G401 (cell line): ENCODE results near the gene CITED4. TPM values are rescaled to one million over a fixed set of nuclear protein-coding genes. Genes with fewer than 3 reads are reported as not detected.

Experiments
- DNase-seq: peaks from one replicate; pipeline ENCODE4 v3.0.0-alpha.2; 2015; ENCODE audit warnings: low spot score
- in situ Hi-C: cut with HindIII; loops from 2 replicates; pipeline ENCODE4 v1.10.0; 2016; ENCODE audit warnings: low sequenced_read_pairs, mixed read lengths
- total RNA-seq: library from RNA; depleted of rRNA; stranded (reverse); fragments of >200 nt; shearing (Covaris generic); gene quantifications from 2 replicates; pipeline ENCODE4 v1.2.3, GENCODE V29; 2014

Gene CITED4
- total RNA-seq, 1 experiment from 2014 or later, result 2.3 TPM

DNA sequence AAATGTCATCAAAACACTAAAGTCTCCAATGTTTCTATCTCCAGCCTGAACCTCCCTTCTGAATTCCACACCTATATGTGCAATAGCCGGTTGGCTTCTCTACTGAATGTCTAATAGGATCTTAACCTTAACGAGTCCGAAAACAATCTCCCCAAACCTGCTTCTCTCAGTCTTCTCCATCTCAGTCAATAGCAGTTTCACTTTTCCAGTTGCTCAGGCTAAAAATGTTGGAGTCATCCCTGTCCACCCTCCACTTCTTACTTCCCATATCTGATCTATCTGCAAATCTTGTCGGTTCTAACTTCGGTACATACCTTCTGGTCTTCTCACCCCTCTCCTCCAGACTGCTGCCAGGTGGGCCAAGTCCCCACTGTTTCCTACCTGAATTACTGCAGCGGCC is 25.5 kb upstream of the CITED4 start:
- in situ Hi-C loops, result no loop called here
- DNase-seq, result no peak

DNA sequence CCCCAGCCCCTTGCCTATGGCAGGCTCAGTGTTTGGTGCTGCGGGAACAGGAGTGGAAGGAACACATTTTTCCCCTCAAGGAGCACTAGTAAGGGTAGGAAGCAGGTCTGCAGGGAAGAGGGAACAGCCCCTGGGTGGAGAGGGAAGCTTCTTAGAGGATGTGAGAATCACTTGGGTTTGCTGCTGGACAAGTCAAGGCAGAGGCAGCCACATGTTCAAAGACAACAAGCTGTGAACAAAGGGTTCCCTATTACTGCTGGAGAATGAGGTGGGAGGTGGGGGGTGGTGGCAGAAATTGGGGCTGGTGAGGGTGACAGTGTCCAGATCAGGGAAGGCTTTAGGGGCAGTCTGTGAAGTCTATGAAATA is 24.8 kb upstream of the CITED4 start:
- in situ Hi-C loops, result no loop called here
- no peak for DNase-seq

DNA sequence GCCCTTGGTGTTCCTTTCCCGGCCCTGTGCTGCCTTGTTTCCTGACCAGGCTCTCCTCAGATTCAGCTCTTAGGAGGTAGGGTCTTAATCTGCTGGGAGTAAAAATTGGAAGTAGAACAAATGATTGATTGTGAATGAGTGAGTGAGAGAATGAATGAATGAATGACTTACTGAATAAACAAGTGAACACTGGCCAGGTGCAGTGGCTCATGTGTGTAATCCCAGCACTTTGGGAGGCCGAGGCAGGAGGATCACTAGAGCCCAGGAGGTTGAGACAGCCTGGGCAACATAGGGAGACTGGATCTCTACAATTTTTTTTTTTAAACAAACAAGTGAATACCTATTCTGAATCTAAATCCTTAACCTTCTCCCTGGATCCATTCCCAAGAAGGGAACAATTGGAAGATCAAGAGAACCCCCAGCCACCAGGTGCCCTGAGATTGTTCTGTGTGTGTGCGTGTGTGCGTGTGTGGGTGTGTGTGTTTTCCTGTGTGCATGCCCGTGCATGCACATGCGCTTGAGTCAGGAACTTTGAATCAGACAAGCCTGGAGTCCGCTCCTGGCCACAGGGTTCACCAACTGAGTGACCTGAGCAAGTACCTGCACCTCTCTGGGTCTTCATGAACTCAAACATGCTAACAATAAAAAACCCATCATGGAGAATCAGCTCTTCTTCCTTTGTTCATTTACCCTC is 24.3 kb upstream of the CITED4 start:
- in situ Hi-C loops, result no loop called here
- no peak for DNase-seq

DNA sequence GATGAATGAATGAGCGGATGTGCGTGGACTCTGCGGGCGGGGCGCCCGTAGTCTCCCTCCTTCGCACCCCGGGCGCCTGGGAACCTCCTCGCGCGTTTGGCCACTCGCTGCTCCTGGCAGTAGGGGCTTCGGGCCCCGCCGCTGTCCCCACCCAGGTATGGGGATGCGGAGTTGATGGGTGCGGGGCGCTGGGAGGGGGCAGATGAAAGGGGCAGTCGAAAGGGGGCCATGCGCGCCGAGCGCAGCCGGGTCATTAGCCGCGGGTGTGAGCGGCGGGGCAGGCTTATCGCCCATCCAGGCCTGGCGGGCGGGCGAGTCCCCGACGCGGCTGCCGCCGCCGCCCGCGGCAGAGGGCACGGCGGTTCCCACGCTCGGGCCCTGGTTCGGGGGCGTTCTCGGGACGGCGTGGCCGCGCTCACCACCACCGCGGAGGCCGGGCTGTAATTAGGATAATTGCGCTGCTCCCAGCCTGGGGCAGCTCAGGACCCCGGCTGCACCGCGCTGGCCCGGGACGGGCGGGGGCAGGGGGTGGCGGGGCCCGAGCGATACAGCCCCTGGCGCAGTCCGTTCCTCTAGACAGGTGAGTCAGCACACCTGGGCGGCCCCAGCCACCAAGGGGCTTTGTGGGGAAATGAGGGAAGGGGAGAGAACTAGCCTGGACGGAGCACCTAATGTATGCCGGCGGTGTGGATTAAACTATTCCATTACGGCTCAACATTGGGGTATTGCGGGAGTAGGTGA is 22.1 kb upstream of the CITED4 start:
- no peak for DNase-seq
- in situ Hi-C loops, result no loop called here

DNA sequence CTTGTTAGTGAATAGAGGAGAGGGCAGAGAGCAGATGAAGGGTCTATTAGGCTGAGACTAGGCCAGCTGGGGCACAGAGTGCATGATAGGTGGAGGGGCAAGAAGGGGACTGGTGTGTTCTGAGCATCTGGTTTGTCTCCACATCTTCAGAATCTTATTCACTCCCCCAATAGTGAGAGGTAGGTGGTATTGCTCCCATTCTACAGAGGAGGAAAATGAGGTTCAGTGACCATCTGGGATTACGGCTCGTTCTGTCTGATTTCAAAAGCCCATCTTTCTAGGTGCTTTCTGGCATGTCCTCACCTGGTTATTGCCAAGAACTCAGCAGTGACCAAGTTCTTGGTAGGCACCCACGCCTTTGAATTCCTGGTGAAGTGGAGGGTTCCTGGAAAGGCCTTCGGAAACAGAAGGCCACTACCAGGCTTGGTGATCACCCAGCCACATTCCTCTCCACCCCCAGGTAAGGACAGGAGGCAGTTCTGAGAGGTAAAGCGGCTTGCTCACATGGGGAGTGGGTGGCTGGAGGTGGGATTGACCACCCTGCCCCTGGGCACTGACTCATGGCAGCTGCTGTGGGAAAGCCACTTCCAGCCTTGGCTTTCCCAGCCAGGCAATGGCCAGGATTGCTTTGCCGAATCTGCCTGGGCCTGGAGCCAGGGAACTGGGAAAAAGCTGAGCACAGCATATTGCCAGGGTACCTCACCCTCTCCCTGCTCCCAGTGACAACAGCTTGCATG is 18.8 kb upstream of the CITED4 start:
- DNase-seq, result no peak
- in situ Hi-C loops, result no loop called here

DNA sequence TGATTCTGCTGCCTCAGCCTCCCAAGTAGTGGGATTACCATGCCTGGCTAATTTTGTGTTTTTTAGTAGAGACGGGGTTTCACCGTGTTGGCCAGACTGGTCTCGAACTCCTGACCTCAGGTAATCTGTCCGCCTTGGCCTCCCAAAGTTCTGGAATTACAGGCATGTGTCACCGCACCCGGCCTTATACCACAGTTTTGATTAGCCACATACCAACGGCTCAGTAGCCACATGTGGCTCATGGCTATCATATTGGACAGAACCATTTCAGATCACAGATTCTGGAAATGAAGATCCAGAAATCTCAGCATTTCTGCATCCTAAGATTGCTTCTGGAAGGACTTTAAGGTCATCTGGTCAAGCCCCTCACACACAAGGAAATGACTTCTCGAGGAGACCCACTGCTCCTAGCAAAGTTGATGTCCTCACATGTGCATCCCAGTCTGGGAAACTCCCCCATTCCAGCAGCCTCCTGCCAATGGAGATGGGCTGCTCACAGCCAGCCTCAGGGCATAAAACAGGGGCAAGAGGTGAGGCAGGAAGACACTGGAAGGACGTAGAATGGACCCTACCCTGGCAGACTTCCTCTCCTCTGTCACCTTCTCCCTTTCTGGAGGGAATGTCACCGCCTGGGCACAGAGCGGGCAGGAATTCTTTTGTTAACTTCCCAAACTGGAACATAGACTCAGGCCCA is 17.5 kb upstream of the CITED4 start:
- DNase-seq, result no peak
- in situ Hi-C loops, result no loop called here

DNA sequence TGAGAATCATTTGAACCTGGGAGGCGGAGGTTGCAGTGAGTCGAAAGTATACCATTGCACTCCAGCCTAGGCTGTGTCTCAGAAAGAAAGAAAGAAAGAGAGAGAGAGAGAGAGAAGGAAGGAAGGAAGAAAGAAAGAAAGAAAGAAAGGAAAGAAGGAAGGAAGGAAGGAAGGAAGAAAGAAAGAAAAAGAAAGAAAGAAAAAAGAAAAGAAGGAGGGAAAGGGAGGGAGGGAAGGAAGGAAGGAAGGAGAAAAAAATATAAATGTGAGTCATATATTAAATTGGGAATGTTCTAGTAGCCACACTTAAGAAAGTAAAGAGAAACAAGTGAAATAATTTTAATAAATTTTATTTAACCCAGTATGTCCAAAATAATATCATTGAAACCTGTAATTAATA is 16.7 kb upstream of the CITED4 start:
- DNase-seq, result no peak
- in situ Hi-C loops, result no loop called here

DNA sequence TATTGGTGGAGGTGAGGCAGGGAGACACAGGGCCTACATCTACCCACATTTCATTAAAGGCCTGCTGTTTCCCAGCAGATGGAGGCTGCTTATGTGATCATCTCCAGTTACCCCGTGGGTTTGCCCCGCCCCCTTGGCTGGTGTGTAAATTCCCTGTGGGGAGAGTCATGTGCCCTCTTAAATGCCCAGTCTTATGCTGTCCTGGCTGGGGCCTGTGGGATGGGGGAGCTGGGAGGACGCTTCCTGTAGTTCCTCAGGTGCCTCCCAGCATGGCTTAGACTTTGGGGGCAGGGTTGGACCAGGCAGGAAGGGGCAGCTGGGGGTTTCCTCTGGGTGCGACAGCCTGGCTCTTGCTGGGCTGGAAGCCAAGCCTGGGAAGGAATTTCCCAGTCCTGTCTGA is 15.5 kb upstream of the CITED4 start:
- DNase-seq, result no peak

DNA sequence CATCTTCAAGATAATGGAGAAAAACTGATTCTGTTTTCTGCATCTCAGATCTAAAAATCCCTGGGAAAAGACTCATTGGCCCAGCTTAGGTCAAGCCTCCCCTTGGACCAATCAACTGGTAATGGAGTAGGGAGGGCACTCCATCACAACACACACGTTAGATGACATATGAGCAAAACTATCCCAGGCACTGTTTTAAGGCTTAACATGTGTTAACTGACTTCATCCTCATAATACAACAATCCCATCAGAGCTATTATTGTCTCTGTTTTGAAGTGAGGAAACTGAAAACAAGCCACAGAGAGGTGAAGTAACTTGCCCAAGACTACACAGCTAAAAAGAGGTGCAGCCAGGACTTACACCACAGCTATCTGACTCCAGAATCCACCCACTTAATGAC is 14.7 kb upstream of the CITED4 start:
- DNase-seq, result no peak
- in situ Hi-C loops, result no loop called here

More for the DNA sequence above, 15.5 kb upstream of the CITED4 start:
- in situ Hi-C loops, result no loop called here

DNA sequence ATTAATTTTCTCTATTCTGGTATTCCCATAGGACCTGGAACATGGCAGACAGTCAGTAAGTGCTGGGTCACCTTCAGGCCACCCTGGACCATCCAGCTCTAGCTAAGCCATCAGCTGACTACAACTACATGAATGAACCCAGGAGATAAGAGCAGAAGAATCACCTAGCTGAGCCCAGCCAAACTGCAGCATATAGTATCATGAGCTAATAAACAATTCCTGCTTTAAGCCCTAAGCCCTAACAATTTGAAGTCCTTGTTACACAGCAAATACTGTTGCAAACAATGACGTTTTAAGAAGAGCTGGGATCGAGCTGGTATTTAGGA is 14.2 kb upstream of the CITED4 start:
- in situ Hi-C loops, result no loop called here
- no peak for DNase-seq

DNA sequence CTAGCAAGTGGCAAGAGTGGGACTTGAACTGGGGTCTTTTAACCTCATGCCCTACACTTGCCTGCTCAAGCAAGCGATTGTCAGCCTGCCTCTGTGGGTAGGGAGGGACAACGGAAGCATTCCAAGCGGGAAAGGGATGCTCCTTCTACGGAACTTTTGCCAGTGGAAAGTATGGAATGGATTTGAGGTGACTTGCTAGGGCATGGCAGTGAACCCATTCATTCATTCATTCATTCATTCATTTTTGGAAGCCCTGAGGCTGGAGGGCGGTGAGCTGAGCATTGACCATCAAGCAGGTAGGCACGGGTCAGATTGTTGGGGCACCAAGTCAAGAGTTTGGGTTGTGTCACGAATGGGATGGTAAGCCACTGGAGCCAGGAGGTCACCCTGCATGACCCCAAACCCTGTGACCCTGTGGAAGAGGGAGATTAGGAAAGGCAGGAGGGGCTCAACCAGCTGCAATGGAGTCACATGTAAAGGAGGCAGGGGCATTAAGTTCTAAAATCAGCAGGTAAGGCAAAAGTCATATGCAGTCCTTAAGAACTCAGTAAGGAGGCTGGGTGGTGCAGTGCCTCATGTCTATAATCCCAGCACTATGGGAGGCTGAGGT is 11.8 kb upstream of the CITED4 start:
- no peak for DNase-seq
- in situ Hi-C loops, result no loop called here

DNA sequence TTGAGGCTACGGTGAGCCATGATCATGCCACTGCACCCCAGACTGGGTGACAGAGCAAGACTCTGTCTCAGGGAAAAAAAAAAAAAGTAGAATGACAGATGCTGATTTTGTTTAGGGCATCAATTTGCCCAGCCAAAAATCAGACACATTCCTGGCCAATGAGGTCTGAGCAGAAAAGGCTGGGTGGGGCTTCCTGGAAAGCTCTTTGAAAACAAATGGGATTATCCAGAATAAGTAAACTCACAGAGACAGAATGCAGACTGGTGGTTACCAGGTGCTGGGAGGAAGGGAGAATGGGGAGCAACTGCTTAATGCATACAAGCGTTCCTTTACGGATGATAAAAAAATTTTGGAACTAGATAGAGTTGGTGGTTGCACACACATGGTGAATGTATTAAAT is 10.1 kb upstream of the CITED4 start:
- in situ Hi-C loops, result no loop called here
- no peak for DNase-seq

DNA sequence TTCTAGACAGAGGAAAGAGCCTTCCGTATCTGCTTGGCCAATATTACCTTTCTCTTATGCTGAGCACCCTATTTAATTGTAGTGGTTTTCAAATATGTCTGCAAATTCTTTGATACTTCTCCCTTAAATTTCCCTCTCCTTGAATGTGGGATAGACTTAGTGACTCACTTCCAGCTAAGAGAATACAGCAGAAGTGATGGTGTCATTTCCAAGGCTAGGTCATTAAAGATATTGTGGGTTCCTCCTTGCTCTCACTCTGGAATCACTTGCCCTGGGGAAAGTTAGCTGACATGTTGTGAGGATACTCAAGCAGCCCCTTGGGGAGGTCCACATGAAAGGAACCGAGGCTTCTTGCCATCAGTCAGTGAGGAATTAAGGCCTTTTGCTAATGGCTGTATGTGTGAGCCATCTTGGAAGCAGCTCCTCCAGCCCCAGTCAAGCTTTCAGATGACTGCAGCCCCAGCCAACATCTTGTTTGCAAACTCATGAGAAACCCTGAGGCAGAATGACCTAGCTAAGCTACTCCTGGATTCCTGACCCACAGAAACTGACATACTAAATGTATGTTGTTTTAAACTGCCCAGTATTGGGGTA is 8.1 kb upstream of the CITED4 start:
- in situ Hi-C loops, result no loop called here
- no peak for DNase-seq

DNA sequence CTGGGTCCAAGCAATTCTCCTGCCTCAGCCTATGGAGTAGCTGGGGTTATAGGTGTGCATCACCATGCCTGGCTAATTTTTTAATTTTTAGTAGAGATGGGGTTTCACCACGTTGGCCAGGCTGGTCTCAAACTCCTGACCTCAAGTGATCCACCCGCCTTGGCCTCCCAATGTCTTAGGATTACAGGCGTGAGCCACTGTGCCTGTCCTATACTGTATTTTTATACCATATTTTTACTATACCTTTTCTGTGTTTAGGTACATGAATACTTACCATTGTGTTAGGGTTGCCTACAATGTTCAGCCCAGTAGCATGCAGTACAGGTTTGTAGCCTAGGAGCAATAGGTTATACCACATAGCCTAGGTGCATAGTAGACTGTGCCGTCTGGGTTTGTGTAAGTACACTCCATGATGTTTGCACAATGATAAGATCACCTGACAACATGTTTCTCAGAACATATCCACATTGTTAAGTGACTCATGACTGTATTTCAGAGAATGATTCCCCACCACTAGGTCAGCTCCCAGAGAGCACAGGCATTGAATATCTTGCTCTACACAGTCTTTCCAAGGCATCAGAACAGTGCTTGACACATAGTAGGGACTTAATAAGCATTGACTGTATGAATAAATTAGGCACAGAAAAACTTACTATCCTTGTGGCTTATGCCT is 6.0 kb upstream of the CITED4 start:
- no peak for DNase-seq
- in situ Hi-C loops, result no loop called here

DNA sequence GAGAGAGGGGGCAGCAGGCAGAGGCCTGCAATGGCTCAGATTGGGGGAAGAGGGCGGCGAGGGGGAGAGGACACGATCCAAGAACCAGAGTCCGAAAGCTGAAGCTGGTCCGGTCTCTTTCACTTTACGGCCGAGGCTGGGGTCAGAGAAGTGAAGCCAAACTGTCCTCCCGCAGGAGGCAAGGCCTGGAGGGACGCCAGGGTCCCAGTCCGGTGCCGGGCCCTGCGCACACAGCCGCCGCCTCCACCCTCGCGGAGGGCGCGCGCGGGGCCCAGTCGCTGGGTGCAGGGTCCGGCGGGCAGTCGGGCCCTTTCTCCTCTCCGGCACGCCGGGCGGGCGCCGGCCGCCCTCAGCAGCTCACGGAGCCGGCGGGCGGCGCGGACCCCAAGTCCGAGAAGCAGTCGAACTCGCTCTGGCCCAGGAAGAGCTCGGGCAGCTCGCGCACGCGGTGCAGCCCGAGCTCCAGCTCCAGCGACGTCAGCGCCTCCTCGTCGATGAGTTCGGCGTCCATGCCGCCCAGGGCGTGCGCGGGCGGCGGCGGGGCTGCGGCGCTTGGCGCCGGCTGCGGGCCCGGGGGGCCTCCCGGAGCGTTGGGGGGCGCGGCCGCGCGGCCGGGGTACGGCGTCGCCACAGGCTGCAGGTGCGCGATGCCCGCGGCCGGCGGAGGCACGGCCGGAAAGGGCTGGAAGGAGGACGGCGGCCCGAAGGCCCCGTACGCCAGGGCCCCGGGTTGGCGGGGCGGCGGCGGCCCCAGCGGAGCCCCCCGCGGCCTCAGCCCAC is 749 bp downstream of the CITED4 start:
- in situ Hi-C loops, result no loop called here
- DNase-seq, result no peak

DNA sequence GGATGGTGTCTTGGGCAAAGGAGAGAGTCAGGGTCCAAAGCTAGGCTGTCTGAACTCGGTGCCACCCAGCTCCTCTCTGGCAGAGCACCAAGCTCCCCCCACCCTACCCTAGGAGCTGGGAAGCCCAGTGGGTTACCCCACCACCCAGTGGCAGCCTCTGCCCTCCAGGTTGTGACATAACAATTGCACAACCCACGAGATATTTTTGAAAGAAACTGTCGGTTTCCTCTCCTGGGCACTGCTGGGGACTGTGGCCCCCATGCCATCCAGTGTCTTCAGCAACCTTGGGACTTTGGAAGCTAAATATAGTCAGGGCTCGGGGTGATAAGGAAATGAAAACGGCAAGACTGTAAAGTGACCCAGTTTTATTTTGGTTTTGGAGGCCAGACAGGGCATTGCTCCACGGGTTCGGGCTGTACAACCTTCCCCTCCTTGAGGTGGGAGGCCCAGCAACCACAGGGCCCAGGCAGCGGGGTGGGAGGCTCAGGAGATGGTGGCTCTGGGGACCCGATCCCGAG is 1.4 kb downstream of the CITED4 start:
- in situ Hi-C loops, result no loop called here
- no peak for DNase-seq

DNA sequence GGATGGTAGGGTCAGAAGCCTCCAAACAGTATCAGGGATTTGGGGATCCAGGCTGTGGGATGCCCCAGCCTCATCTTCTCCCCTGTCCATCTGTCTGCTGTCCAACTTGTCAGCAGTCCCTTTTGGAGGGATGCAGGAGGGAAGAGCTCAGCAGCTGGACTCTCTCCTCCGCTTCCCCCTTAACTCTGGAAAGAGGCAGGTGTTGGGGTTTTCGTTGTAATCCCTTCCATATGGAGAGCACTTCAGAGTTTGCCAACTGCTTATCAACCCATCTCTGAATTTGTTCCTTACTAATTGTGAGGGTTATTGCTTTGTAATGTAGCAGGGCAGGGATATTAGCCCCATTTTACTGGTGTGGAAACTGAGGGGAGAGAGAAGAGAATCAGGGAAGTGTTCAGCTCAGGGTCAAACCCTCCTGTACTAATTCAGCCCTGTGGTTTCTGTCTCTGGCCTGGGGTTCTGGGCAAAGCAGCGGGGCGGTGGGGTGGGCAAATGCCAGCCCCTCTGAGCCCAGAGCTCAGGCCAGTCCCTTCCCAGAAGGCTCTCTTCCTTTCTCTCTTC is 3.2 kb downstream of the CITED4 start:
- no peak for DNase-seq
- in situ Hi-C loops, result no loop called here

DNA sequence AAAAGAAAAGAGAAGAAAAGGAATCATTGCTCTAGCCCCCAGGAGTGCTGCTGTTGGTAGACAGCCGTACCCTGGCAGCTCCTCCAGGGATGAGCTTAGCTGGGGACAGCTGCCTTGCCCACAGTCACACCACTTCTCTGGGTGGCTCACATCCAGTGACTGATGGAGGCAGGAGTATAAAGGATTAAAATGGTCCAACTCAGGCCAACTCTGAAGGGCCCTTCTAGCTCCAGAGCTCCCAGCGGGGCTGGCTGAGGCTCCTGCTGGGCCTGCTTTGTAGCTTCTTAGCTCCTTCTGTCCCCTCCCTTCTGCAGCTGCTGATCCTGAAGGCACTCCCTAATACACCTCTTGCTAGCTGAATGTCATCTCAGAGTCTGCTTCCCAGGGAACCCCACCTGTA is 4.4 kb downstream of the CITED4 start:
- in situ Hi-C loops, result no loop called here
- DNase-seq, result no peak
